Lower leg skin (tissue), 3 donors: ENCODE results near the gene TMX2.

Experiments used
- CTCF ChIP-seq, 3 donors: fragments of 450-650 bp; IDR thresholded peaks; one replicate each; pipeline ENCODE4 v1.5.1; 2016; ENCODE audit warnings: antibody characterized with exemption in 3 of 3, mild to moderate bottlenecking in 3 of 3, moderate library complexity in 2 of 3
- POLR2A ChIP-seq, 2 donors: fragments of 450-650 bp; IDR thresholded peaks; one replicate each; pipeline ENCODE4 v1.6.1; 2016 to 2017; ENCODE audit warnings: antibody characterized with exemption in 2 of 2, mild to moderate bottlenecking in 1 of 2, moderate library complexity in 1 of 2

GRCh38 chr11:57776577-57777210, 64.3 kb downstream of the TMX2 start:
- TF ChIP-seq CTCF (IDR thresholded peaks at IDR 0.05) = no peak
- TF ChIP-seq POLR2A (IDR thresholded peaks at IDR 0.05) = no peak
